Hepatocyte (in vitro differentiated cells): ENCODE results near the gene TIMM23.
"Not testable (repeated sequence)": the region's sequence is repeated elsewhere in the genome, so short reads cannot be mapped to it uniquely, and the experiment has no call there.

Source experiments
- EZH2 ChIP-seq: fragments of 200-600 bp; sonication (generic); IDR thresholded peaks from 2 replicates; pipeline ENCODE4 v1.6.1; 2016; ENCODE audit warnings: antibody characterized with exemption, mild to moderate bottlenecking, borderline replicate concordance
- EZH2phosphoT487 ChIP-seq: fragments of 200-600 bp; sonication (generic); IDR thresholded peaks from one replicate; pipeline ENCODE4 v1.6.1; 2018; ENCODE audit warnings: antibody characterized with exemption, mild to moderate bottlenecking, low read depth, moderate library complexity; ENCODE audit not compliant: unreplicated experiment, severe bottlenecking
- TF ChIP-seq, protein P1 (sequence below): fragments of 200-600 bp; sonication (generic); IDR thresholded peaks from 2 replicates; pipeline ENCODE4 v1.5.1; 2016; ENCODE audit warnings: antibody characterized with exemption, mild to moderate bottlenecking; ENCODE audit not compliant: poor library complexity

DNA sequence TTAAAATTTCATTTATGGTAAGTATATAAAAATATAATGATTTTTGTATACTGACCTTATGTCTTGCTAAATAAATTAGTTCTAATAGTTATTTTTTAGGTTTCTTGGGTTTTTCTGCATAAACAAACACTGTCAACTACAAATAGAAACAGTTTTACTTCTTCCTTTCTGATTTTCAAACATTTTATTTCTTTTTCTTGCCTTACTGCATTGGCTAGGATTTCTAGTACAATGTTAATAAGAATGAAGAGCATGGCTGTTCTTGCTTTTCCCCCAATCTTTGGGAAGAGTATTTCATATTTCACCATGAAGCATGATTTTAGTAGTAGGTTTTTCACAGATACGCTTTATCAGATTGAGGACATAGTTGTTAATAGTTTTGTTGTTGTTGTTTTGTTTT, 45.5 kb upstream of the TIMM23 start:
- TF ChIP-seq, protein P1, sequence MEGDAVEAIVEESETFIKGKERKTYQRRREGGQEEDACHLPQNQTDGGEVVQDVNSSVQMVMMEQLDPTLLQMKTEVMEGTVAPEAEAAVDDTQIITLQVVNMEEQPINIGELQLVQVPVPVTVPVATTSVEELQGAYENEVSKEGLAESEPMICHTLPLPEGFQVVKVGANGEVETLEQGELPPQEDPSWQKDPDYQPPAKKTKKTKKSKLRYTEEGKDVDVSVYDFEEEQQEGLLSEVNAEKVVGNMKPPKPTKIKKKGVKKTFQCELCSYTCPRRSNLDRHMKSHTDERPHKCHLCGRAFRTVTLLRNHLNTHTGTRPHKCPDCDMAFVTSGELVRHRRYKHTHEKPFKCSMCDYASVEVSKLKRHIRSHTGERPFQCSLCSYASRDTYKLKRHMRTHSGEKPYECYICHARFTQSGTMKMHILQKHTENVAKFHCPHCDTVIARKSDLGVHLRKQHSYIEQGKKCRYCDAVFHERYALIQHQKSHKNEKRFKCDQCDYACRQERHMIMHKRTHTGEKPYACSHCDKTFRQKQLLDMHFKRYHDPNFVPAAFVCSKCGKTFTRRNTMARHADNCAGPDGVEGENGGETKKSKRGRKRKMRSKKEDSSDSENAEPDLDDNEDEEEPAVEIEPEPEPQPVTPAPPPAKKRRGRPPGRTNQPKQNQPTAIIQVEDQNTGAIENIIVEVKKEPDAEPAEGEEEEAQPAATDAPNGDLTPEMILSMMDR = not testable (repeated sequence)
- TF ChIP-seq EZH2, EZH2phosphoT487: not testable (repeated sequence)
